Measurements from ENCODE around the gene ANXA6.

Gene ANXA6

DNA sequence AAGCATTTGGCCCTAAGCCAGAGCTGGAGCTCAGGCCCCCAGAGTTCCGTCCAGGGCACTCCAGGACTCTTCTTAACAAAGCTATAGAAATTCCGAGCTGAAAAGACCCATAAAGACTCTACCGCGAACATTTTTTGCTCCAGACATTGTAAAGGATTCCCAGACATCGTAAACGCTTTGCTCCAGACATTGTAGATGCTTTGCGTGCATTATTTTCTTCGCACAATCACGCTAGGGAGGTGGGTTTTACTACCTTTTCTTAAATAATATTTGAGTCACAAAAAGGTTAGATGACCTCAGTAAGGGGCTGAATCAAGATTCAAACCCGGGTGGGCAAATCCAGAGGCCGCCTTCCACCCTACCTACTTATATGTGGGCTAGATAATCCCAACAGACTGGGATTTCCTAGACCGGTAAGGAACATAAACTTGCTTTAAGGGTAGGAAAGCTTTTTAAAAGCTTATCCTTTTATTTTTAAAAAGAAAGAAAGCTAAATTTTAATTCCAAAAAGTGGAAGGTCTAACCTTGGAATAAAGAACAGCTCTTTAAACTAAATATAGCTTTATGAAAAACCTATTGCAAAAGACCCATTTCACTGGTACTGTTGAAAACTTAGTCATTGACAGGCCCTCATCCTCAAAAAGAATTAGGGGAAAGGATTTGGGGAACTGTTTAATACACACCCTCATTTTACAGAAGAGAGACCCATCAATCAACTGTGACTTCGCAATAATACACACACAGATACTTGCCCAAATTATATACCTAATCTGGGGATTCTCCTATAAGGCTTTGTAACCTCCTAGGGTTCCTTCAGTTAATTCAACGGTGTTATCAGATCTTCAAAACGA lies 75.9 kb downstream of the ANXA6 start:
- TF ChIP-seq Cebpa-rat (IDR thresholded peaks at IDR 0.05), result no peak
- peaks cover 61% of the 10 kb centered on the region for H3K4me1 ChIP-seq

GRCh38 chr5:151080613-151081430 lies 76.8 kb downstream of the ANXA6 start, which contains the start of gene TNIP1:
TSS of gene TNIP1 (minus strand) at chr5:151081034. CDS start at chr5:151065095, 15,939 bp downstream.
- peaks cover 35% of the 10 kb centered on the region for H3K36me3 ChIP-seq
- peaks cover 46% of the 10 kb centered on the region for H4K20me1 ChIP-seq
- H3K27ac ChIP-seq, result peak within 1 kb of the TSS; percentile 93
- TF ChIP-seq Cebpa-rat (IDR thresholded peaks at IDR 0.05), result no peak
- no peaks in the 10 kb centered on the region for H3K9me3 ChIP-seq
- peak within 1 kb of the TSS; percentile 87 for H3K4me2 ChIP-seq
- peak within 1 kb of the TSS; percentile 94 for H3K9ac ChIP-seq
- no peaks in the 10 kb centered on the region for H3K27me3 ChIP-seq
- H3K4me3 ChIP-seq, result peak within 1 kb of the TSS; percentile 93
- peaks cover 63% of the 10 kb centered on the region for H3K4me1 ChIP-seq

More for the DNA sequence above, 75.9 kb downstream of the ANXA6 start:
- Histone ChIP-seq H4K20me1 (peaks cover 37% of the 10 kb centered on the region), H3K27me3 (no peaks in the 10 kb centered on the region), H3K27ac (peak overlapping the region; percentile 93), H3K36me3 (peaks cover 26% of the 10 kb centered on the region), H3K9me3 (no peaks in the 10 kb centered on the region), H3K9ac (peak overlapping the region; percentile 94), H3K4me3 (peak overlapping the region; percentile 93), H3K4me2 (peak overlapping the region; percentile 87)

DNA sequence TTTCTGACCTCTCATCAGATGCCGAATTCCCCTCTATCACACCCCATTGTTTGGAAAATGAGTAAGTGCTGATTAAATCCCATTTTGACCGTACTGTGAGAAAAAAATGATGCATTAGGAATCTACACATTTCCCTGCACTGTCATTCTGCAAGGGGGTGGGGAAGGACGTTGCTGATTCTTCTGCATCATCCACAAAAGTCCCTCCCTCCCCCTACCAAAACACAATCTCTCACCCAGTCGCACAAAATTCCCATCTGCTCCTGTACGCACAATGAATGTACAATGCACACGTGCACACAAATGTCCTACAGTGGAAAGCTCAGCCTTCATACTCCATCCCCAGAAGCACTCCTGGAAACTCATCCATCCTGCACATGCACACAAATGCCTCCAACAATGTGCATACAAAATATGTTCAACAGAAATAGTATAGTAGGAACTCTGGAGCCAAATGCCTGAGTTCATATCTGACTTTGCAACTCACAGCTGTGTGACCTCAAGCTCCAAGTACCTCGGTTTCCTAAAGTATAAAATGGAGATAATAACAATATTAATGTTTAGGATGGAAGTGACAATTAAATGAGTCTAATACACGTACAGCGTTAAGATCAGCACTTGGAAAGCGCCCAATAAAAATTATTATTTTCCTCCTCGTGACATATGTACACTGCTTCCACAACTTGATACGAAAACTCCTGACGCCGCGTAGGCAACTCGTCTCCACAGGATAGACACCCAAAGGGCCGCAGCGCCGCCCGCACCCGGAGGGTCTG lies 77.6 kb downstream of the ANXA6 start:
- Histone ChIP-seq H3K9me3 (no peaks in the 10 kb centered on the region), H3K27me3 (no peaks in the 10 kb centered on the region), H3K9ac (peak overlapping the region; percentile 94), H4K20me1 (peaks cover 54% of the 10 kb centered on the region), H3K4me2 (peak overlapping the region; percentile 87), H3K4me1 (peaks cover 66% of the 10 kb centered on the region), H3K4me3 (peak overlapping the region; percentile 93), H3K36me3 (peaks cover 42% of the 10 kb centered on the region), H3K27ac (peak overlapping the region; percentile 93)
- no peak for TF ChIP-seq Cebpa-rat (IDR thresholded peaks at IDR 0.05)

GRCh38 chr5:151078490-151079262 lies 78.9 kb downstream of the ANXA6 start:
- no peaks in the 10 kb centered on the region for H3K27me3 ChIP-seq
- H3K36me3 ChIP-seq, result peaks cover 50% of the 10 kb centered on the region
- peaks cover 66% of the 10 kb centered on the region for H3K4me1 ChIP-seq
- no peak for TF ChIP-seq Cebpa-rat (IDR thresholded peaks at IDR 0.05)
- peak overlapping the region; percentile 87; the same call in 1 of the 2 replicates for H3K4me2 ChIP-seq
- H3K27ac ChIP-seq, result no peak overlapping the region
- H3K9ac ChIP-seq, result no peak overlapping the region
- H3K9me3 ChIP-seq, result peaks cover 4% of the 10 kb centered on the region; the same call in 1 of the 2 replicates
- peaks cover 67% of the 10 kb centered on the region for H4K20me1 ChIP-seq
- H3K4me3 ChIP-seq, result no peak overlapping the region

DNA sequence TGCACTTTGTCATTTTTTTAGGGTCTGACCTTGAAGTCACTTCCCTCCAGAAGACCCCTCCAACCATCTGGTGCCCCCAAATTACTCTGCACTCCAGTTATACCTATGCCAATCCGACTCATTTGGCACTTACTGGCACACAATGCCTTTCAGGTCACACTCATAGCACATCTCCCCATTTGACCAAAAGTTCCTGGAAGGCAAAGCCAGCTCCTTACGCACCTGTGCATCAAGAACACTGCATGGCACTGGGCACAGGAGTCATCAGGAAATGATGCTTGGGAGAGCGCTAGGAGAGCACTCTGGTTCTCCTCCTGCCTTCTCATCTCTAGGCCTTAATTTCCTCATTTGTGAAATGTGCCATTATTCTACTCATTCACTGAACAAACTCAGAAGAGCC lies 79.6 kb downstream of the ANXA6 start:
- Histone ChIP-seq H3K4me3 (no peak overlapping the region), H3K27ac (no peak overlapping the region), H3K4me2 (peak overlapping the region; percentile 87; the same call in 1 of the 2 replicates), H3K27me3 (no peaks in the 10 kb centered on the region), H3K36me3 (peaks cover 58% of the 10 kb centered on the region), H3K9ac (no peak overlapping the region), H3K9me3 (peaks cover 4% of the 10 kb centered on the region; the same call in 1 of the 2 replicates), H4K20me1 (peaks cover 74% of the 10 kb centered on the region), H3K4me1 (peaks cover 59% of the 10 kb centered on the region)
- TF ChIP-seq Cebpa-rat (IDR thresholded peaks at IDR 0.05), result no peak

GRCh38 chr5:151077419-151077818 lies 80.2 kb downstream of the ANXA6 start:
- Histone ChIP-seq H4K20me1 (peaks cover 80% of the 10 kb centered on the region), H3K4me3 (no peak overlapping the region), H3K36me3 (peaks cover 61% of the 10 kb centered on the region), H3K9ac (no peak overlapping the region), H3K4me1 (peaks cover 54% of the 10 kb centered on the region), H3K9me3 (peaks cover 4% of the 10 kb centered on the region; the same call in 1 of the 2 replicates), H3K27ac (no peak overlapping the region), H3K4me2 (no peak overlapping the region; the same call in 1 of the 2 replicates), H3K27me3 (no peaks in the 10 kb centered on the region)
- no peak for TF ChIP-seq Cebpa-rat (IDR thresholded peaks at IDR 0.05)

DNA sequence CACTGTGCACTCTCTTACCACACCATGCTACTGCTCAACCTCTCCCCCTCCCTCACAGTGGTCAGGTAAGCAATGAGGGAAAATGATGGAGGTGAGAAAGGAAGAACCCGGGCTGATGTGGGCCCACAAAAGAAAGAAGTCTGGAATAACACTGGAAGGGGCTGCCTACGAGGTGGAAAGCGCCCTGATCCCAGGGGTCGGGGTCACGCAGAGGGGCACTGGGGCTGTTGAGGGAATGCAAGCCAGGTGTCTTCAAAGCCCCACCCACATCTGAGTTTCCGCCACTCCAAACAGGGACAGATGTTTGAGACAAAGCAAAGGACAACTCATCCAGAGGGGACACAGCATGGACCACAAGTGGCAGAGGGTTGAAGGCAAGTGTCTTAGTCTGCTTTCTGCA lies 81.0 kb downstream of the ANXA6 start:
- Histone ChIP-seq H3K9ac (0 out of 2 replicates have a peak overlapping the region, but pooled peaks have one; percentile 4), H3K4me3 (no peak overlapping the region), H3K4me1 (peaks cover 51% of the 10 kb centered on the region), H3K36me3 (peaks cover 68% of the 10 kb centered on the region), H3K27me3 (no peaks in the 10 kb centered on the region), H4K20me1 (peaks cover 88% of the 10 kb centered on the region), H3K9me3 (peaks cover 4% of the 10 kb centered on the region; the same call in 1 of the 2 replicates), H3K27ac (peak overlapping the region; percentile 31; the same call in 1 of the 2 replicates), H3K4me2 (peak overlapping the region; percentile 36)
- TF ChIP-seq Cebpa-rat (IDR thresholded peaks at IDR 0.05), result no peak

- no peaks in the 10 kb centered on the region for H3K27me3 ChIP-seq
- H3K9ac ChIP-seq, result no peak overlapping the region
- H3K36me3 ChIP-seq, result peaks cover 75% of the 10 kb centered on the region
- TF ChIP-seq Cebpa-rat (IDR thresholded peaks at IDR 0.05), result no peak
- no peak overlapping the region for H3K4me3 ChIP-seq
- peak overlapping the region; percentile 36 for H3K4me2 ChIP-seq
- H3K27ac ChIP-seq, result peak overlapping the region; percentile 31; the same call in 1 of the 2 replicates
- H4K20me1 ChIP-seq, result peaks cover 96% of the 10 kb centered on the region
- H3K4me1 ChIP-seq, result peaks cover 50% of the 10 kb centered on the region
- peaks cover 4% of the 10 kb centered on the region; the same call in 1 of the 2 replicates for H3K9me3 ChIP-seq
Observed at GRCh38 chr5:151075698-151076331, 81.8 kb downstream of the ANXA6 start.

All from BLaER1 (cell line).